HG03025 (cell line): ENCODE results near the gene RCSD1.

Experiments
- ATAC-seq: cut with Tn5 transposase; IDR thresholded peaks from one replicate; pipeline ENCODE4 v1.9.1; 2021; ENCODE audit warnings: mild to moderate bottlenecking, moderate library complexity; ENCODE audit not compliant: unreplicated experiment, low FRiP score

Gene RCSD1

DNA sequence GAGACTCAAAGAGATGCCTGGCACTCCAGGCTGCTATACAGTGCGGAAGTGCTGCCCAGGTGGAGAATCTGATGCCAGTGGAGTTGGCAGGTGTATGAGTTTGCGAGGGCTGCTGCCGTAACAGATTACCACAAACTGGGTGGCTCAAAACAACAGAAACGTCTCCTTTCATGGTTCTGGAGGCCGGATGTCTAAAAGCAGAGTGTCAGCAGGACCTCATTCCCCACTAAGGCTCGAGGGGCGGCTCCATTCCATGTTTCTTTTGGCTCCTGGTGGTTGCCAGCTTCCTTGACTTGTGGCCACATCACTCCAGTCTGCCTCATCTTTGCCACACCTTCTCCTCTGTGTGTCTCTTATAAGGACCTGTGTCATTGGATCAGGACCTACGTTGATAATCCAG, 10.0 kb downstream of the RCSD1 start:
- no peak for ATAC-seq

DNA sequence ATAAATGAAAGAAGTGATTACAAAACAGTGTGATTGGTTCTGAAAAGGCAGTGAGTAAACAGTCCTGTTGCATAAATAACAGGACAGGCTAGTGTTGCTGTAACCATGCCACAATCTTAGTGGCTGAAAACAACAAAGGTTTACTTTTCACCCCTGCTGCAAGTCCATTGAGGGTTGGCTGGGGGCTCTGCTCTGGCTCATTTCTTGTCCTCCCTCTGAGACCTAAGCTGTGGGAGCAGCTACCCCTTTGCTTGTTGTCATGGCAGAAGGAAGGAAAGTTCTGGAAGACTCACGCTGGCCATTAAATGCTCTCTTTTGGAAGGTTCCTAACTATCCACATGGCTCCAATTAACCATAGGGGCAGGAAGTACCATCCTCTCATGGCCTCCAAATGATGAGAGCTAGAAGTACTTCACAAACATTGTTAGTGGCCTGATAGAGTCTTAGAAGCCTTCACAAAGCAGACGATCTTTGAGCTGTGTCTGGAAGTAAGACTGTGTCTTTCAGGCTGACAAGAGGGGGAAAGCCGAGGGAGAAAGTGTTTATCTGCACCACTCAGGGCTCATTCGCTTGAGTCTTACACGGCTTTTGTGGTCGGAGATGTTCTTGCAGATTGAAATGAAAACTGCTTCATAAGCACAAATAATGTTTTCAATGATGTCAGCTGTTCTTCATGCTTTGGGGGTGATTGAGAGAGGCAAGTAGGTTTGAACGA, 11.9 kb downstream of the RCSD1 start:
- ATAC-seq = no peak

- ATAC-seq = no peak
These were observed 12.4 kb downstream of the RCSD1 start for GRCh38 chr1:167642501-167642826.

GRCh38 chr1:167643441-167643840, 13.4 kb downstream of the RCSD1 start:
- no peak for ATAC-seq

GRCh38 chr1:167644551-167644950, 14.5 kb downstream of the RCSD1 start:
- ATAC-seq = no peak

- ATAC-seq = no peak
These were observed 15.1 kb downstream of the RCSD1 start for GRCh38 chr1:167645140-167645541.

DNA sequence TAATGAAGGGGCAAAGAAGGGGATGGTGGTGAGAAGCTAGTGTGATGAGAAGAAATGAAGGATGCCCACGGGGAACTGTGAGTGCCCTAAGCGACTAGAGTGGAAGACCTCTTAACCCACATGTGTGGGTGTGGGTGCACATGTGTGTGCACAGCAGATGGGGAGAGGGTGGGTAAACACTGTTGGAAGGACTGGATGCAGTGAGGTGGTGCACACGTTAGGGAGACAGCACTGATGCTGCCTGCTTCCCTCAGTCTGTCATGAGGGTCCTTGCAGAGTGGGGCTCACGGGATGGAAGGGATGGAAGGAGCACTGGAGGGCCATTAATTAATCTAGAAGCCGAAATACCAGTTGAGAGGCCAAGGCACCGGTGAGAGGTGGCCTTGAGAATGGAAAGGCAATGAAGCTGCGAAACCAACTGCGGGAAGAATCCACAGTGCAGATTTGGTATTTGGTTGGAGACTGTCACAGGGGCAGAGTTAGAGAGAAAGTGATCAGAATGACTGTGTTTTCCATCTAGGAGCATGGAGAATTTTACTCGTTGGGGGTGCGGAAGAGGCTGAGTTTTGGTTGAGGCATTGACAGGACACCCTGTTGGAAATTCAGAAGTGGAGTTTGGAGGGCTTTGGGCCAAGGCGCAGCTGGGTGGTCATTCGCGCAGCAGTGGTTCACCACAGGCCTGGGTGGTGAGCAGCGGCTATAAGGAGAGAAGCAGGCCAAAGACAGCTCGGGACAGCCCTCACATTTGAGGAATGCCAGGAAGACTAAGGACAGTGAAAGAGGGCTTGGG, 15.8 kb downstream of the RCSD1 start:
- no peak for ATAC-seq

DNA sequence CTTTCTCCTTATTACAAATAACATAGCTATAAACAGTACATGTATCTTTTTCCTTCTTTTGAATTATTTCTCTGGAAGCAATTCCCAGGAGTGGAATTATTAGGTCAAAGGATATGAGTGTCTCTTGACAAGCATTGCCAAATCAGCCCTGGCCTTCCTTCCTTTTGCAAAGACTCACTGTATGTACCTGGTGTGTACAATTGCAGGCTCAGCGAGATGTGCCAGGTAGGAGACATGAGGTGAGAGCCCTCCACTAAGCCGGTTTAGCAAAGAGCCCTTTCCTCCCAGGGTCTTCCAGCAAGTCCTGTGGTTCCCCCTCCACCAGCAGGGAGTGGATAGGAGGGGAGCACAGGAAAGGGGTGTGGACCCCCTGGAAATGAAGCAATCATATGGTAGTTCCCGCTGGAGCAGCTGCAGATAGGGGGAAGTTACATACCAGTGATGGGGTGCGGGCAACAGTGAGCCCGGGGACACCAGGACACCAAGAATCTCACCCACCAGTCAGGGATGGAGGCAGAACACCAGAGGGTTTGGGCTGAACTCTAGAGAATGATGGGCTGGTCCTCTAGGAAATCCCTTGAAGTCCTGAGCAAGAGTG, 18.3 kb downstream of the RCSD1 start:
- no peak for ATAC-seq

- ATAC-seq = no peak
These were observed 19.1 kb downstream of the RCSD1 start for GRCh38 chr1:167648978-167649744.

- no peak for ATAC-seq
These were observed 20.5 kb downstream of the RCSD1 start for GRCh38 chr1:167650269-167651160.

DNA sequence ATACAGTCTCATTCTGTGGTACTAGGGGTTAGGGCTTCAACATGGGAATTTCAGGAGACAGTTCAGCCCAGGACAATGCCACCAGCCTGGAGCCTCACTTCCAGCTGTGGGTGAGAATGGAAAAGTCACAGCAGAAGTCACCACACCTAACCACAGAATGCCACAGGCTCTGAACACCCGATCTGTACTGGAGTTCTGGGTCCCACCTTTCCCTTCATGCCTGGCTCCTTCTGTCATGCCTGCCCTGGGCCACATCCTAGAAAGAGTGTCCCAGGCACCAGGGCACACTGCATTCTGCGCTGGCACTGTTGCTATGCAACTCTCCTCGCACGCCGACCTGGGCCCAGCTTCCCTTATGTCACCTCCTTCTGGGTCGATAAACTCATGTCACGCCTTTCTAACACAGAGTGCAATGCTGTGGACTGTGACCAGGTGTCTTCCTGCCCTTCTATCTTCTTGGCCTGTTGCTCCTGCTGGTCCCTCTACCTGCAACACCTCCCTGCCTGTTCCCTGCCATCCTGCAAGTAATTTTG, 21.2 kb downstream of the RCSD1 start:
- ATAC-seq = no peak

DNA sequence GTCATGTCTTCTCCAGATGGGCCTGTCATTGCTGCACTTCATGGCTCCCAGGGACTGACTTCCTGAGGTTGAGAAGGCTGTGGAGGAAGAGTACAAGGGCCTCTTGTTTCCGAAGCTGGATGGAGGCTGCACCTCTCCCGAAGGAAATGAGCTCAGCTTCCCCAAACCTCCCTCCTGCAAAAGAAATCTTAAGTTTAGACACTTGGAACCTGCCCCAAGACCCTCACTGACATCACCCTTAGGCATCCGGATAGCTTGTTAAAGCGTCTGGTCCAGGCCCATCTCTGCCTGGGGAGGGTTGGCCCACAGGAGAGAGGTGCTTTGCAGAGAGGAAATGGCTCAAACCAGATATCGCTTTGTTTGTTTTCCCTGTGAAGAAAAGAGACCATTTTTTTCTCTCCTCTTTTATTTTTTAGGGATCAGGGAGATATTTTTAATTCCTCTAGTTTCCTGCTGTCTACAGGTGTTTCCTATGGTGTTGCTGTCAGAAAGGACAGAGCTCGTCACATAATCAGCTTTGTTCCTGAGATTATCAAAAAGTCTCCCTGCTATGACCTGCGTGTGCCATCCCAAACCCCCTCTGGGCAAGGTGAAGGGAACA, 25.0 kb downstream of the RCSD1 start:
- ATAC-seq = no peak

DNA sequence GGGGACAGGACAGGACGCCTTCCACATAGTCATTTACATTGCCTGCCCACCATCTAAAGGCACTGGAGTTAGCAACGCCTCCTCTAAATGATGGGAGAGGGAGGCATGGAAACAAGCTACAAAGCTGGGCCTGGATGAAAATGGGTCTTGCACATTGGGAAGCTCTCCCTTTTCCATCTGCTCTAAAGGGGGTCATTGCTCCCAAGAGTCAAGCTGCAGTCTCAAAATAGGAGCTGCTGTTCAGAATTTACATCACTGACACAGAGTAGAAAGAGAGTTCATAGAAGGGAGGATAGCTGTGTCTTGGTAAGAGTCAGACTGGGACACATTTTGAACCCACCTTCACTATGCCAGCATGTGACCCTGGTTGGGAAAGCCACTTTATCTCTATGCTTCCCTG, 26.6 kb downstream of the RCSD1 start:
- ATAC-seq = no peak

DNA sequence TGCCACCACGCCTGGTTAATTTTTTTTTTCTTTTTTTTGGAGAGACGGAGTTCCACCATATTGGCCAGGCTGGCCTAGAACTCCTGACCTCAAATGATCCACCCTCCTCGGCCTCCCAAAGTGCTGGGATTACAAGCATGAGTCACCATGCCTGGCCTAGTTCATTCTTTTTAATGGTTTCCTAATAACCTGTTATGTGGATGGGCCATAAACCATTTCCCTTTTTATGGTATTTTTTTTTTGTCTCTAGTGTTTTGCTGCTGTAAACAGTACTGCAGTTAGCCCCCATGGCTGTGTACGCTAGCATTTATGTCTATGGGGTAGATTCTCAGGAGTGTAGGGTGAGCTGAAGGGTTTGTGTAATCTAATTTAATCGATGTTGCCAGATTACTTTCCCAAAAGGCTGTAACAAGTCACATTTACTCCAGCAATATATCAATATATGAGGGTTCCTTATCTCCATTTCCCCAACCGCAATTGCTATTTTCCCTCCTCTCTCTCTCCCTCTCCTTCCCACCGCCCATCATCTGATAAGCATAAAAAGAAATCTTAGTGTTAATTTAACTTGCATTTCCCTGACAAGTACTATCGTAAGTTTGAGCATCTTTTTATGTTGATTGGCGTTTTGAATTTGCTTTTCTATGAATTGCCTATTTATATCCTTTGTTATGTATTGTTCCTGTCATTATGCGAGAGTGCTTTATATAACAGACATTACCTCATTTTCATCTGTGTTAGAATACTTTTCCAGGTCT, 28.7 kb downstream of the RCSD1 start:
- no peak for ATAC-seq

GRCh38 chr1:167659450-167659849, 29.4 kb downstream of the RCSD1 start:
- ATAC-seq = no peak

DNA sequence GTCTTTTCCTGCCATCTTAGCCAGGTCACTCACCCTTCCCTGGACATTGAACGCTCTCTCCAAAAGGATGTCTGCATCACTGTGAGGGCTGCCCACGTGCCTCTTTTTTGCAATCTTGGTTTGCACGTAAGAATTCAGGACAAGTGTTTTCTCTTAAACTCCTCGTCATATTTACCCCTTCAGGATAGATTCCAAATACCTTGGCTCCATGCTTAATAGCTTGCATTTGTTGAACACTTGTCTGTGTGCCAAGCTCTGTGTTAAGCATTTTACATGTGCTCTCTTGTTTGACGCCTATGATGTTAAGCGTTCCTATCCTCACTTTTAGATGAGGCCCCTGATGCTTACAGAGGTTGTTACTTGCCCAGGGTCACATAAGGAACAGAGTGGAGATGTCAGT, 29.8 kb downstream of the RCSD1 start:
- no peak for ATAC-seq

- no peak for ATAC-seq
These were observed 31.7 kb downstream of the RCSD1 start for GRCh38 chr1:167661527-167662426.
